Smooth muscle cell of the brain vasculature (primary cell): ENCODE data around the gene CNTNAP2.

Experiments used
- DNase-seq: peaks from one replicate; pipeline ENCODE4 v3.0.0-alpha.2; 2012; ENCODE audit warnings: low read depth, low spot score

CNTNAP2 gene

DNA sequence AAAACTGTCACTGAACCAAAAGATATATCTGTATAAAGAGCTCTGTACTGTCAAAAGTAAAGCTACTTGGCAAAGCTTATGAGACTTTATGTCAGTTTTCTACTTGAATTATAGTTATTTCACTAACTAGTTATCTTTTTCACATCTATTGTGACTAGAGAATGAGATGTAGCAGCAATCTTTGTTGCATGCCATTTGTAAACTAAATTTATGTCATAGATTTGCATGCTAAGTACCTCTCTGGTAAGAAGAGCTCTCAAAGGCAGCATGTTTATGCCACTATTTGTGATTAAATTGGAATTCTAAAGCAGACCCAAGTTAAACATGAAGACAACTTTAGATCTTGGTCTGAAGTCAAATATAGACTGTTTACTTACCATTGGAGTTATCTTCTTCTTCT is 300.6 kb downstream of the CNTNAP2 start:
- DNase-seq = no peak

DNA sequence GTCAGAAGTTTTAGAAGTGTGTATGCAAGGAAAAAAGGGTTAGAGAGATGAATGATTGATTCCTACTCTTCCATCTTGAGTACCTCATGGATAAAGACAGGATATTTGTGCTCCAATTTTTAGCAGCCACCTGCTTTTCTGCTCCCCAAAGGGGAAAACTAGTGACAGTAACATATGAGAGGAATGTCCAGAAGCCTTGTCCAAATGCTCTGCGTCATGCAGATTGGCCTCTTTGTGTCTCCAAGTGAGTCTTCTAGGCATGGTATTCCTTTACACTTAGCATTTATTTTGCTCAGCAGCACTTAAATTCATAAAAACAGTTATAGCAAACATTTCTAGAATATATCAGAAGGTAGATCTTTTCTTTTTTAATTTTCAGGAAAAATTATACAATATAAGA is 306.8 kb downstream of the CNTNAP2 start:
- DNase-seq = no peak

DNA sequence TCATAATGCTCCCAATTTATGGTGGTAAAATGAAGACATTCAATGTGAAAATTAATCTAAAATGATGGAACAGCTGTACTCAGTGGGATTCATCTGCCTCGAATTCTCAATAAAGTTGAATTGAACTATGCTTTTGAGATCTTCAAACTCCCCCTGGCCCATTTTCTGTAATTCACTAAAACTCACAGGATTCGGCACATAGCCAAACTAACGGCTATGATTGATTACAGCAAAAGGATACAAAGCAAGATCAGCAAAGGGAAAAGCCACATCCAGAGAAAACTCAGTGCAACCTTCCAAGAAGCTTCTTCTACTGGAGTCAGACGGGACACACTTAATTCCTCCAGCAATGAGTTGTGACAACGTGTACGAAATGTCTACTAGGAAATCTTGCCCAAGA is 307.5 kb downstream of the CNTNAP2 start:
- no peak for DNase-seq

DNA sequence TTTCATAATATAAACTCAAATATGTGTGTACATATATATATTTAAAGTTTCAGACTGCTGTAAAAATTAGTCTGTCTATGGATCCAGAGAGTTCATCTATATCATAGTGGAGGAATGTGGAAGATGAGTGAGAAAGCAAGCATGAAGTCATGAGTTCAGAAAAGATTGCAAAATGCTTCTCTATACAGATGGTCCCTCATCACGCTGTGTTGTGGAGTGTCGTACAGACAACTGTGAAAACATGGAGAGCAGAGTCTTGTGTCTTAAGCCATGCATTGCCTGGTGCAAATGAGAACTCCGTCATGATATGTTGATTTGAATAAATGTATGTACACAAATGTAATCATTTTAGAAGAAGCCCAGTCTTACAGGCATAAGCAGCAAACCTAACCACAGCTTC is 316.9 kb downstream of the CNTNAP2 start:
- no peak for DNase-seq

DNA sequence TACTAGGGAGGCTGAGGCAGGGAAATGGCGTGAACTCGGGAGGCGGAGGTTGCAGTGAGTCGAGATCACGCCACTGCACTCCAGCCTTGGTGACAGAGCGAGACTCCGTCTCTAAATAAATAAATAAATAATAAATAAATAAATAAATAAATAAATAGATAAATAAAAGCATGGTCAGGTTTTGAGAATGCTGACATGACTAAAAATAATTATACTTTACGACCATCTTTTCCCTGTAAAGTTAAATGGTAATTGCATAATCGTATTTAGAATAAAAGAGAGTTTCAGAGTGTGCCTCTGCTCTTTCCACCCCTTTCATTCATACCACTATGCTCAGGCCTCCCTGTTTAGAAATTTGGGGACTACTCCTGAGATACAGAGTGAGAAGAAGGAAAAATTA is 326.5 kb downstream of the CNTNAP2 start:
- no peak for DNase-seq

DNA sequence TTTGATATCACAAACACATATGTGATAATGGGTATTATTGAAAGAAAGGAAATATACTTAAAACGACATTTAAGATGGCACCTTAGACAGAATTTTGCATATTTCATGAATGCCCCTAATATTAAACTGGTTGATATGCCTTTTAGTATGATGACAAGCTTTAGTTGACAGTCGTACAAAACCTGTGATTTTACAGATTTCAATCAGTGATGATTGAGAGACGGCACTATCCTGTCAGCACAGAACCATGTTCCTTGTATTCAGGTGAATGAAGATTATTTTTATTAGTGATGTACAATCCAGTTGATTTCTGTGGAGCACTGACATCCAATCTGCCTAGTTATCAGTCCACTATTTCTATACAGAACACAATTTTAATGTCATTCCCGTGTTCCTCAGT is 333.0 kb downstream of the CNTNAP2 start:
- no peak for DNase-seq

DNA sequence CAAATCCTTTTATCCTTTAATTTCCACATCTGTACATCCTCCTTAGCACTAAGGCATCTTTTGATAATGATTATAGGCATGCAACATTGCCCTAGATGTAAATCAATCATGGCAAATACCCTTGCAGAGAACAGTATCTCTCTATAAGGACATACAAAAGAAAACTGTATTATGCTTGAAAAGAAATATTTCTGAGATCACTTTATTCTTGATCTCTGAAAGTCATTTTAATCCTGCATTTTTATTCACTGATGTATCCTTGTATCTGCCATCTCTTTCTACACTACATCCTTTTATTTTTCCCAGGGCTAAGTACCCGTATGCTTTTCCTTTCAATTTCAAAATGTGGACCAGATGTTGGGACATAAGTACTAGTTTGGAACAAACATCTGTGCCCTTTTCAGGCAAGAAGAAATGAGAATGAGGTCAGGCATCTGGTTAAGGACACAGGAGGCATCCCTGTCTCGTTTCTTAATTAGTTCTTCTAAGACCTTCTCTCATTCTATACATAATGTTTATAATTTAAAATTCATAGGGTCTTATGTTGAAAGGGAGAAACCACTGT is 338.6 kb downstream of the CNTNAP2 start:
- no peak for DNase-seq

DNA sequence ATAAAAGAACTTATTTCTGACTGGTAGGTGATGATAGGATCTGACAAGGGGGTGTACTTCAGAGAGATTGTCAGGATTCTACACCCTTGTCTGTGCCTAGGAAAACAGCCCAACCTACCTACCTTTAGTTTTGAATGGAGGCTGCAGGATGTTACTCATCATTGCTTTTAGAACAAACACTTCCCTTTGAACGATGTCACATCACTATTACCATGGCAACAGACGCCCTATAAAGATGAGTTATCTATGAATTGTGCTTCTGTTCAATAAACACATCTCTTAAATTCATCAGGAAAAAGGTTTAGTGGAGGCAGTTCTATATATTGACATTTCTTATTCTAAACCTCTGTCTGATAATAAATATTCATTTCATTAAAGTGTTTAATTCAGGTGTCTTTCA is 362.4 kb downstream of the CNTNAP2 start:
- DNase-seq = no peak

DNA sequence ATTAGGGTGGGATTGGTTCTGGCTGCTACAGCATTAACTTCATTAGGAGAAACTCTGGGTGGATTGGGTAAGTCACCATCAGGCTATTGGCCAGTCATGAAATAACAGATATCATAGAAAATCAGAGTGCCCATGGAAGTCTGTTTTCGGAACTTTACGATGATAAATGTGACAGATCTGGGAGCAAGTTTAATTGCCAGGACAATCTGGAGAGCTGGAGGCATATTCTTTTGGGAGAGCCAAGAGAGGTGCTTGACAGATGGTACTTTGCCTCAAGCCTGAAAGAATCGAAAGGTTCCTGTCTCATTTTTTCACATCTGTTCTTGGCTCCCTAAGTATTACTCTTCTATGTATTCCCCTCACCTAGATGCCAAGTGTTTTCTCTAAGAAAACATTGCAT is 369.9 kb downstream of the CNTNAP2 start:
- DNase-seq = no peak

DNA sequence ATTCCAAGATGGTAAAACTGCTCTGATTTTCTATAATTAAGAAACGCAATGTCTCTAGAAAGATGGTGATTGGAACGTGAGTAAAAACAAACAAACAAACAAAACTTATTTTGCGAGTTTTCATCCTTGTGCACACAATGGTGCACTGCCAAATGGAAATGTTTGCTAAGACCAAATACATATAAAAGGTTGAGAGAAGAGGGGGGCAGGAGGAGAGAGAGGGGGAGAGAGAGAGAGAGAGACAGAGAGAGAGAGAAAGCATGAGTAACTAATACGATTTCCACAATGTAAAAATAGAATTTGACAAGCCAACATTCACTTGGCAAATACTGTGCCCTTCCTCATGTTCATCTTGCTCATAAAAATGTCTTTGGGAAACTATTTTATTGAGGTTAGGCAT is 375.4 kb downstream of the CNTNAP2 start:
- DNase-seq = no peak

DNA sequence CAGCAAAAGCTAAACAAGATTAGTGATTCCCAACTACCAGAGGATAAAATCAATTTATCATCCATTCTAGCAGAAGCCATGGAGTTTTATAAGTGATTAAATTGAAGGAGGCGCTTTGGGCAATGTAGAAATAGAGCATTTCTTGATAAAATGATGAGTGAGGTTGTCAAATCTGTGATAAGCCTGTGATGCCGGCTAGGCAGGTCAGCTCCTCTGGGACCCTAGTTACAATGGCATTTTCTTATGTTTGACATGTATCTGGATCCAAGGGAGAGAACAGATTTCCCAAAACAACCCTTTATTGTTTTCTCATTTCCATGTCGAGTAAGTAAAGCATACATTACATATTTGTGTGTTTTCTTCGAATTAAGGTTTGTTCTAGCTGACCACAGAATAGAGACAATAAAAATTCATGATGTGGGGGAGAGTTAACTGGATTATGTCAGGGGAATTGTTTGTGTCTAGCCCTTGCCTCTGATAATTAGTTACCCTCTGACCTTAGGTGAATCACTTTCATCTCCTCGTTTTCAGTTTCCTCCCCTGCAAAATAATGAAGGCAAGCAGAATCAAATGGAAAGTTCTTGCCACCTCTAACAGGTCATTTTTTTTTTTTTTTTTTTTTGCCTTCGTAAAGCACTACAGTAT is 378.5 kb downstream of the CNTNAP2 start:
- DNase-seq = no peak

DNA sequence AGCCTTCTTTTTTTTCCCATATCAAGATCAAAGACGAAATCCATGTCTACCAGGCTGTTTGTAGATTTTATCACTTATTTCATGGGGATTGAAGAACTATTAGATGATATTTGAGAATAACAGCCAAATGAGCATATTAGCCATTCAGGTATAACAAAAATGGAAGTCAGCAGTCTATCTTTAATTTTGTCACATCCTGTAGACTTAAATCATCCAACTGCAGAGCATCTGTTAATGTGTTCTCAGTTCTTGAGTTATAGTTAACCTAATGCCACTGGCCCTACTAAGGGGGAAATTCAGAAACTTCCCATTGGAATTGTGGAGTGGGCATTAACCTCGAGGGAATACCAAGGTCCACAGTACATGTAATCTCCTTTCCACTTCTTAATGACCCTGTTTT is 380.1 kb downstream of the CNTNAP2 start:
- no peak for DNase-seq

DNA sequence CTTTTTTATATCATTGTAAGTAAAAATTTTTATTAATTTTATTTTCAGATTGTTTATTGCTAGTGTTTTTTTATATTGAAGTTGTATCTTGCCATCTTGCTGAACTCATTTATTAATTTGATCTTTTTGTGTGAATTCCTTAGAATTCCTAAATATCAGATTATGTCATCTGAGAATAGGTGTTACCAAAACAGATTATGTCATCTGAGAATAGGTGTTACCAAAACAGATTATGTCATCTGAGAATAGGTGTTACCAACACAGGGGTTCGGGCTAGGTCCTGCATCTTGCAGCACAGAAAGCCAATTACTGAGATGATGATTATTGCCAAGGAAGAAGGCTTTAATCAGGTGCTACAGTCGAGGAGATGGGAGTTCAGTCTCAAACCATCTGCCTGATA is 383.4 kb downstream of the CNTNAP2 start:
- no peak for DNase-seq

DNA sequence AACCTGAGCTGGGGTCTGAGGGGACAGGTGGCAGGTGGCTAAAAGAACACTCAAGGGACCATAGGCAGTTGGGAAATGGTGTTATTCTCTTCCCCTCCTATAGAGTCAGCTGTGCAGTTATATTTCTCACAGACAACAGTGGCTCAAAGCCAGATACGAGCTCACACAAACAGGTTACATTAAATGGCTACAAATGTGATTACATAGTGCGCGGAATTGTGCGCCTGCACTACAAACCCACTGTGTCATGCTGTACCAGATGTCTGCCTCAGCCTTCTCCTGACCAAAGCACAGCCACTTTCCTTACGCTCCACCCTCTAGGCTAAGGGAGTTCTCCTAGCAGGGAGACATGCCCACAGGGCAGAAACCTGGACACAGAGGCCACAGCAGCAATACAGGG is 387.2 kb downstream of the CNTNAP2 start:
- no peak for DNase-seq

DNA sequence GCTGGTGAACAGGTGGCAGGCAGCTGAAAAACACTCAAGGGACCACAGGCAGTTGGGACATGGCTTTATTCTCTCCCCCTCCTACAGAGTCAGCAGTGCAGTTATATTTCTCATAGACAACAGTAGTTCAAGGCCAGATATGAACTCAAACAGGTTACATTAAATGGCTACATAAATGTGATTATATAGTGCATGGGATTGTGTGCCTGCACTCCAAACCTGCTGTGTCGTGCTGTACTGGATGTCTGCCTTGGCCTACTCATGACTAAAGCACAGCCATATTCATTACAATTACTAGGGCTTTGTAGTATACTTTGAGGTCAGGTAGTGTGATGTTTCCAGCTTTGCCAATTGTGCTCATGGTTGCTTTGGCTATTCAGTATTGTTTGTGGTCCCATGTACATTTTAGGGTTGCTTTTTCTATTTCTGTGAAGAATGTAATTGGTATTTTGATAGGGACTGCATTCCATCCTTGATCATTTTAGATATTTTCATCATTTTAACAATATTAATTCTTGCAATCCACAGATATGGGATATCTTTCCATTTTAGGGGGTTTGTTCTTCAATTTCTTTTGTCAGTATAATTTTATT is 393.6 kb downstream of the CNTNAP2 start:
- DNase-seq = no peak

DNA sequence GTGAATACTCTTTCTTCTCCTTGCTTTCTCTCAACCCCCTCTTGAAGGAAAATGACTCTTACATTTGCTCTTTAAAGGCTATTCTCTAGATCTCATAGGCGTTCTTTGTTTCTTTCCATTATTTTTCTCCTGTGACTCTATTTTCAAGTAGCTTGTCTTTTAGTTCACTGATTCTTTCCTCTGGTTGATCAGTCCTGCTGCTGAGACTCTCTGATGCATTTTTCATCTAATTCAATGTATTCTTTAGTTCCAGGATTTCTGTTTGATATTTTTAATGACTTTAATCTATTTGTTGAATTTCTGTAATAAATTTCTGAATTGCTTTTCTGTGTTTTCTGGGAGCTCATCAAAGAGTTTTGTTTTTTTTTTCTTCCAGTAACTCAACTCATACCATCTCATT is 397.7 kb downstream of the CNTNAP2 start:
- DNase-seq = no peak

DNA sequence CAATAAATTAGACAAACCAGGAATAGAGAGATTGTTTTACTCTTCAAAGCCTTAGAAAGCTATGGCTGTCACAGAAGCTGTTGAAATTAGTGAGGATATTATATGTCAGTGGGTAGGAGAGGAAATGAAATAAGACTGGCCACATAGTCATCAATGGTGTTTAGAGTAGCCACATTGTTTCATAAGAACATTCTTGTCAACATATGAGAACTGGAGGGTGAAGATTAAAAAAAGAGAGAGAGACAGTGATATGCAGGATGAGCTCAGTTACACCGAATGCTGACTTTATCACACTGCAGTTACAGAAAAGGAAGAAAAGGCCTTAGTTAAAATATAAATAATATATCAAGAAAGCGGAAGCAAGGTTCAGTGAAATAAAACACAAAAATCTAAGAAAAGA is 412.0 kb downstream of the CNTNAP2 start:
- DNase-seq = no peak

DNA sequence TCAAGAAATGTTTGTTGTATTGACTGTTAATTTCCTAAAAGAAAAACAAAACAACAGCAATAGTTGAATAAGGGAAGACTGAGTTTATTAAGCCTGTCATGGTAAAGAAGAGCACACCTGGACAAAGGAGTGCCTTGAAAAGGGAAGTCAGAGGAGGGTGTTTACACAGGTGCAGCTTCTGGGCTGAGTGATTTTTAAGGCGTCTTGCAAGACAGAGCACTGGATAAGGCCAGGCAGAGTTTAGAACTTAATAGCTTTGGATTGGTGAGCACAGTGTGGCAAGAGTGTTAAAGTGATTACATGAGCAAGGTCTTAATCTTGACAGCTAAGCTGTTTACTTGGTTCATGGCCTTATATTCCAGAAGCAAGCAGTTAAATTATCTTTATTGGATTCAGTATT is 423.2 kb downstream of the CNTNAP2 start:
- DNase-seq = no peak

DNA sequence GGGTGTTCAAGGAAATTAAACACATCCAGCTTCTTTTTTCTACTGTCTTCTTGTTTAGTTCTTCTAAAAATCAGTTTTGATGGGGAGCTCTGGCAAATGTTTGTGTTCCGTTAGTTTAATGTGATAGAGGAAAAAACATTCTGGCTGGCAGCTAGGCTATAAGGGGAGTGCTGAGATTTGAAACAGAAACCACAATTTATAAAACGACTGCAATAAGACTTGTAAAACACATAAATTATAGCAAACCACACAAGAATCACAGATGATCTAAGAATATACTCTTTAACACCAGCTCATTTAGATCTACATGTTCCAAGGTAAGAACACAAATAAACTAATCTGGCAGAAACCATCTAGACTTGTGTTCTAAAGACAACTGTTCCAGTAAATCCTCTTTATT is 425.5 kb downstream of the CNTNAP2 start:
- DNase-seq = no peak

DNA sequence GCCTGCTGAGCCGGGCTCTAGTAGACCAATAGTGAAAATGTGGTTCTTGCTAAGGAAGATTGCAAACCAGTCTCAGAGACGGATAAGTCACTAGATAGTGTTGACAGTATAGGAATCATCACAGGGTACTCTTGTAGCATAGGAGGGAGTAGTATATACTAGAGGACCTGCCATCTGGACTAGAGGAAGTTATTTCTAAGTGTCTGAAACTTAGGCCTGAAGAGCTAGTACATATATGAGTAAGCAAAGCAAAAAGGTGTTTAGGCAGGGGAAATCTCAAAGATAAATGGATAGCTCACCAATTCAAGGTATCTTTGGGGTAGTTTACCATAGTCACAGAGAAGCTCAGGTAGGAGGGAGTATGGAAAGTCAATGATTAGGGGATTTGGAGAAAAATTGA is 428.1 kb downstream of the CNTNAP2 start:
- no peak for DNase-seq

DNA sequence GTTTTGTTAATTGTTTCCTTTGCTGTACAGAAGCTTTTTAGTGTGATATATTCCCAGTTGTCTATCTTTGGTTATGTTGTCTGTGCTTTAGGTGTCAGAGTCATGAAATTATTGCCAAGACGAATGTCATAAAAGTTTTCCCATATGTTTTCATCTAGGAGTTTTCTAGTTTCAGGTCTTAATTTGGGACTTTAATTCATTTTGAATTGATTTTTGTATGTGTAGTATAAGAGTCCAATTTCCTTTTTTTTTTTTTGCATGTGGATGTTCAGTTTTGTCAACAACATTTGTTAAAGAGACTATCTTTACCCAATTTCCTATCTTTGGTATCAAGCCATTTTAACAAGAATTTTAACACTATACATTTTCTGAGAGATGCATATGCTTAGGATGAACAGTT is 432.2 kb downstream of the CNTNAP2 start:
- no peak for DNase-seq

DNA sequence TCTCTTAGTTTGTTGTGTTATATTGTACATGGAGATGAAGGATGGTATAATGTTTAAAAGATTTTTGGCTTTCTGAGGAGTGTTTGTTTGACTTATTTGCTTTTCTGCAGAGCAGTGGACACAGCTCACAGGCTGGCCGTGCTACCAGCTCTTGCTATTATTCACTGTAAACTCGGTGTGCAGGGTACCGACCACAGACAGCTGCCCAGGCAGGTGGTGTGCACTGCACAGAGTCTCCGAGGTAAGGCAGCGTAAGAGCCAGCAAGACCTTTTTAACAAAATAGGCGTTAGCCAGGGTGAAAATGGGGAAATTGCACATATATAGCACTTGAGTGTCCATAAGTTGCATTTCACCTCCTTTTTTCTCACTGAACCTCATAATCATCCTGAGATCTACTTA is 438.0 kb downstream of the CNTNAP2 start:
- no peak for DNase-seq

DNA sequence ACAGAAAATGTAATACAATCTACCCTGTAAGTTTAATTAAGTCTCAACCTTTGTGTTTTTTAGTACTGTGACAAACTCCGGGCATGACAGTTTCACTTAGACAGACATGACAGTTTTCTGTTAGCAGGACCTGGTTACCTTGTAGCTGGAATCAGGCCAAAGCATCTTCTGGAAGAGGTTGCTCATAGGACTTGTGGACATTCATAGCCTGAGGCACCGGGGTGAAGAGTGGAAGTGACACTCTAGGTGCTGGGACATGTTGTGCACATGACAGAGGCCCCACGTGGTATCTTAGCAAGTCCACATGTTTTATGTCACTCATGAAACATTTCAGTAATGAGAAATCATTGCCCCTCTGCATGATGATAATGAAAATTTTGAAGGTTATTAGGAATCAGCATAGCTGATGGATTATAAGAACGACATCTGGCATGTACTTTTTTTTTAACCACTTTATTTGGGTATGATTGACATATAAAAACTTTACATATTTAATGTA is 441.4 kb downstream of the CNTNAP2 start:
- DNase-seq = no peak

DNA sequence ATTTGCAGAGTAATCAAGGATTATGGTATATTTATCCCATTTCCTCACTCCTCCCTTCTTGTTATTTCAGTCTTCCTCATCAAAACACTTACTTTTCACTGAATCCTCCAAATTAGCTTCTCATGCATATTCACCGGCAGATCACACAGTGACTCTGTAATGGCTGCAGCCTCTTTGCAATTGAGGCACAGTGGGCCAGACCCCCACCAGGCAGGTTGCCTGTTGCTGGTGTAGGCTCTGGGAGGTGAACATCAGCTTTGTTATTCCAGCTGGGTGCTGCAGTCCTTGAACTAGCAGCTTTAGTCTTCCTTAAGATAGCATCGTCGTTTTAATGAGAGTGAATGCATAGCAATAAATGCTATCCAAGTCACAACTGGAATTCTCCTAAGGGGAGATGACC is 449.3 kb downstream of the CNTNAP2 start:
- no peak for DNase-seq
